Activated CD4-positive, alpha-beta T cell treated with anti-CD3 and anti-CD28 coated beads, Interleukin-10, Interleukin-2, amounts not matched to agents 100 ng/mL and 50 ng/mL, durations not matched to agents 16 hours and 8 hours (primary cell): ENCODE measurements around the gene CFAP119.
"Not testable (repeated sequence)": the region's sequence is repeated elsewhere in the genome, so short reads cannot be mapped to it uniquely, and the experiment has no call there.

ENCODE experiments used
- DNase-seq: peaks from one replicate; pipeline ENCODE4 v3.0.0-alpha.2; 2020

CFAP119 gene

DNA sequence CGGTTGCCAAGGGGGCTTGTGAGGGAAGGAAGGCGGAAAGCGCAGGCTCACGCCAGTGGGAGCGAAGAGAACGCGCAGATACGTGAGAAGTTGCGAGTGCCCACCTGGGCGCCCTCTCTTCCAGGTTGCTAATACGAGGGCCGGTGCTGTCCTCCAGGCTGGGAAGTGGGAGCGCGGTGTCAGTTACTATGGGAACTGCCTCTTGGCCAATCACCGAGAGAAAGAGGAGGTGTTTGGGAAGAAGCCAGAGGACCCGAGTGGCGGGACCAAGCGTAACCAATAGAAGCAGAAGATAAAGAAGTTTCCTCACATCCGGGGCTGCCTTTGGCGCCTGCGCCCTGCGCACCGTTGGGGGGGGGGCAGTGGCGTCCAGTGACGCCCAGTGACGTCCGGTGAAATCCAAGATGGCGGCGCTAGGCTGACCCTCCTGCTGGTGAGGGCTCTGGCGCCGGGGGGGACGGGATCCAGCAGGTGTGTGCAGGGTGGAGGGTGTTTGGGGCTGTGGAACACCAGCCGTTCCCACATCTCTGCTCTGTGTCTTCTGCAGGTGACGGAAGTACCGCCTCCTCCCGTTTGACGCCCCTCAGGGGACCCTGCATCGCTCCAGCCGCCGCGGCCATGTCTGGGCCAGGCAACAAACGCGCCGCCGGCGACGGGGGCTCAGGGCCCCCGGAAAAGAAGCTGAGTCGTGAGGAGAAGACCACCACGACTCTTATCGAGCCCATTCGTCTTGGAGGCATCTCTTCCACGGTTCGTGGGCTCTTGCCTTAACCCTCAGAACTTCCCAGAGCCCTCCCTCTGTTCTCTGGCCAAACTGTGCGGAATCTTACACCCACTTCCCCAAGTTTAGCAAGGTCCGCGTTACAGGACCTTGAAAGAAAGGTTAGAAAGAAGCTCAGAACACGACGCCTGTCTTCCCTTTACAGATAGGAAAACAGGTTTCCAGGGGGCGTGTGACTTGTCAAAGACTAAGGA is at the start of gene CFAP119, which contains the start of gene RNF40:
Gene CFAP119 (minus strand): TSS at position 135 of the 975 bp plus-strand sequence. CDS start 314 bp downstream, outside the sequence.
Gene RNF40 (plus strand): TSS at position 395 of the 975 bp plus-strand sequence. CDS start 224 bp downstream, at position 619.
- peak; percentile 98 for DNase-seq

DNA sequence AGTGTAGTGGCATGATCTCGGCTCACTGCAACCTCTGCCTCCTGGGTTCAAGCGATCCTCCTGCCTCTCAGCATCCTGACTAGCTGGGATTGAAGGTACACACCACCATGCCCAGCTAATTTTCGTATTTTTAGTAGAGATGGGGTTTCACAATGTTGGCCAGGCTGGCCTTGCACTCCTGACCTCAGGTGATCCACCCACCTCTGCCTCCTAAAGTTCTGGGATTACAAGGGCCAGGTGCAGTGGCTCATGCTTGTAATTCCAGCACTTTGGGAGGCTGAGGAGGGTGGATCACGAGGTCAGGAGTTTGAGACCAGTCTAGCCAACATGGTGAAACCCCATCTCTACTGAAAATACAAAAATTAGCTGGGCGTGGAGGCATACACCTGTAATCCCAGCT is 47.8 kb upstream of the CFAP119 start:
- DNase-seq: not testable (repeated sequence)

DNA sequence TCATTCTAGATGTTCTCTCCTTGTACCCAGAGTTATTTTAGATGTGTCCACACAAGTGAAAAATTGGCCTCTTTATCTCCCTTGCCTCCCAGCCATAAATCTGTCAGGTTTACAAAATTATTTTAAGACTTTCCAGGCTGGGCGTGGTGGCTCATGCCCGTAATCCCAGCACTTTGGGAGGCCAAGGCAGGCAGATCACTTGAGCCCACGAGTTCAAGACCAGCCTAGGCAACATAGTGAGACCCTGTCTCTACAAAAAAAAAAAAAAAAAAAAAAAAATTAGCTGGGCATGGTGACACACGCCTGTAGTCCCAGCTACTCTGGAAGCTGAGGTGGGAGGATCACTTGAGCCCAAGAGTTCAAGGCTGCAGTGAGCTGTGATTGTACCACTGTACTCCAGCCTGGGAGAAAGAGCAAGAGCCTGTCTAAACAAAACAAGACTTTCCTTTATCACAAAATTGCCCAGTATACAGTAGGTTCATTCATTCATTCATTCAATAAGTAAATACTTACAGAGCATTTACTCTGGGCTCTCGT is 47.1 kb upstream of the CFAP119 start:
- DNase-seq: not testable (repeated sequence)

DNA sequence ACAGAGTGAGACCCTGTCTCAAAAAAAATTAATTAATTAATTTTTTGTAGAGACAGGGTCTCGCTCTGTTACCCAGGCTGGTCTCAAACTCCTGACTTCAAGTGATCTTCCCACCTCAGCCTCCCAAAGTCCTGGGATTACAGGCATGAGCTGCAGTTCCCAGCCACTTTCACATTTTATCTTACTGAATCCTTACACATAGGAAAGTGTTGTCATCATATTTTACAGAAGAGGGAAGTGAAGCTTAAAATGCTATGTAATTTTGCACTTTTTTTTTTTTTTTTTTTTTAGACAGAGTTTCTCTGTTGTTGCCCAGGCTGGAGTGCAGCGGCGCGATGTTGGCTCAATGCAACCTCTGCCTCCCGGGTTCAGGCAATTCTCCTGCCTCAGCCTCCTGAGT is 46.3 kb upstream of the CFAP119 start:
- no peak for DNase-seq

DNA sequence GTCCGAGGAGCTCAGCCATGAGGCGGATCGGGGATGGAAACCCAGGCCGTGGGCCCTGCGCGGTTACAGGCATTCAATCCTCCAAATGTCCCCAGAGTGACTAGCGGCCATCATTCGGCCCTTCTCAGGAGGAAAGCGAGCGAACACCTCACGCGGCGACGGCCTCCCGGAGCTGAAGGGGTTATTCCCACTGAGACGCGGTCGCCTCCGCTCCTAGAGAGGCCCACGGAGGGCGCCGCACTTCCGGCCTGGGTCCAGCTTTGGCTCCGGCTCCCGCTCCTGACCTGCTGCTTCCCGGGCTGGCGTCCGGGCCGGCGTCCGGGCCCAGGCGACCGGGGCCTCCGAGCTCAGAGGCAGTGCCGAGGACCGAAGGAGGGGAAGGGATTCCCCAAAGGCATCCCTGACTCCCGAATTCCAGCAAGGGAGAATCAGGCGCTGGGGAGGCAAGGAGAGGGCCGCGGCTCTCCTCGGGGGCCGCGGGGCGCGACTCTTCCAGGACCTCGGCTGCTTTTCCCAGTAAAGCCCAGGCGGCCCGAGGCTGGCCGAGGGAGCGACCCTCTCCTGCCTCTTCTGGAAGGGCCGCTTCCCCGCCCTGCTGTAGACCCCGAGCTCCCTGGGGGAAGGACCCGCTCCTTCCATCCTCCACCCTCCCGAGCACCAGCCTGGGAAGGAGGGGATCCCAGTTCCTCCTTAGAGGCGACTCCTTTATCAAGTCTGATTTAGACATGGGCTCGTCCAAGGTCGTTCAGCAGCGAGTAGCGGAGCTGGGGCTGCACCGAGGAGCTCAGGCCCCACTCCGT is 43.7 kb upstream of the CFAP119 start:
- no peak for DNase-seq

DNA sequence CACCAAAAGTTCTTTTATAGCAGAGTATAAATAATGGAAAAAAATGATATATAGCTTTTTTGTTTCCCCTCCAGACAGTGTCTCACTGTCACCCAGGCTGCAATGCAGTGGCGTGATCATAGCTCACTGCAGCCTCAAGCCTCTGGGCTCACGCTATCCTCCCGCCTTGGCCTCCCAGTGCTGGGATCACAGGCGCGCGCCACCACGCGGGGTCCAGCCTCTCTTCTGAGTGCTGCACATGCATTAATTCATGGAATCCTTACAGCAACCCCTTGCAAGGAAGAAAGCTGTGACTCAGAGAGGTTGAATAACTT is 43.2 kb upstream of the CFAP119 start:
- DNase-seq: no peak

DNA sequence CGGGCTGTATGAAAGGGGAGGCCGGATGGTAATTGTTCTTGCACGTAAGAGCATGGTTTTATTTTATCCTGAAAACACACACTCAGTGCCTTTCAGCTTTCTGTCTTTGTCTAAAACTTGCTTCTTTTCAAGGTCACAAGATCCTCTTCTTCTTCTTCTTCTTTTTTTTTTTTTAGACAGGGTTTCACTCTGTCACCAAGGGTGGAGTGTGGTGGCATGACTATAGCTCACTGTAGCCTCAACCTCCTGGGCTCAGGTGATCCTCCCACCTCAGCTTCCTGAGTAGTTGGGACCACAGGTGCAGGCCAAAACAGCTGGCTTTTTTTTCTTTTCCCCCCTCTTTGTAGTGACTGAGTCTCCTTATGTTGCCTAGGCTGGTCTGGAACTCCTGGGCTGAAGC is 41.1 kb upstream of the CFAP119 start:
- no peak for DNase-seq

DNA sequence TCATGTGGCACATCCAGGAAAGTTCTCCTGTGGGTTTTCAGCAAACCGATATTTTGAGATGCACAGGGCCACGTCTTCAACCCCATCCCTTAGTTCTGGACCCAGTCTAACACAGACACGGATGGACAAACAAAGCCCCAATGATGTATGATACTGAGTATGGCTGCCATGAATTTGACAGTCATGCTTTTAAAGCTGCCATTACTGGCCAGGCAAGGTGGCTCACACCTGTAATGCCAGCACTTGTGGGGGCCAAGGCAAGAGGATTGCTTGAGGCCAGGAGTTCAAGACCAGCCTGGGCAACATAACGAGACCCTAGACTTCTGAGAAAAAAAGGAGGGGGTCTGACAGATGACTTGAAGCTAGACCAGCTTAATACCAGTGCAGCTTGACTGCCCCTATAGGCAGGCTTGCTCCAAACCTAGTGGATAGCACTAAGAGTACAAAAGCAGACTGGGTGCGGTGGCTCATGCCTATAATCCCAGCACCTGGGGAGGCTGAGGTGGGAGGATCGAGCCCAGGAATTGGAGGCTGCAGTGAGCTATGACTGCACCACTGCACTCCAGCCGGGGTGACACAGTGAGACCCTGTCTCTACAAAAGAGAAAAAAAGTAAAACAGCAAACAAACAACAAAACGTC is 35.9 kb upstream of the CFAP119 start:
- no peak for DNase-seq

DNA sequence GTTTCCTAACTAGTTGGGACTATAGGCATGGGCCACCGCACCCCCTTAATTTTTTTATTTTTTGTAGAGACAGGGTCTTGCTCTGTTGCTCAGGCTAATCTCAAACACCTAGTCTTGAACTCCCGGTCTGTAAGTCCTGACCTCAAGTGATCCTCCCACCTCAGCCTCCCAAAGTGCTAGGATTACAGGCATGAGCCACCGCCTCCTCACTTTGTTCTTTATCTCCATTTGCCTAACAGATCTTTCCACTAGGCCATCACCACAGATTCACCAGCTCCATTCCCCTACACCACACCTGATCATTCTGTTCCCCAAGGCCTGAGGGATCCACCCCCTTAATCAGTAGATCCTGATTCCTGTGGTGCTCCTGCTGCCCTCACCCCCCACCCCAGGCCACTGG is 32.8 kb upstream of the CFAP119 start:
- no peak for DNase-seq

DNA sequence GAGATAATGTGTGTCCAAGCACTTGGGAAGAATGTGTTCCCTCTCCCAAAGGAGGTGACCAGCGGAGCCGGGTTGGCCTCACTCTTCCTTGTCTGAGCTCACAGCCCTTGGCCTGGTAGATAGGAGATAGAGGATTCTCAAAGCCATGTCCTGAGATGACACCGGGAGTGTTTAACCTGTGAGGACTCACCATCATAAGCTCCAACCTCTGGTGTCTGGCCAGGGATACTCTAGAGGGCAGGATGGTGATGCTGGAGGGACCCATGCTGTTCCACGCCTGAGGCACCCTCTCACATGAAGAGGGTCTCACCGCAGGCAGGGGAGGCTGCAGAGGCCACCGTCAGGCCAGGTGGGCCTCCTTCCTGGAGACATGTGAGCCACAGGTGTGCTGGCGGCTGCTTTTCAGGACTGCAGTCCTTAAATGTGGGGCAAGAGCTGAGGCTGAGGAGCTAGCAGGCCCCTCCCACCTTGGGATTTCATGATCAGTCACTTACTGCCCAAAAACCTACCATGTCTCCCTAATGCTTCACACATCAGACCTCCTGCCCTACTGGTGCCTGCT is 31.7 kb upstream of the CFAP119 start:
- no peak for DNase-seq

DNA sequence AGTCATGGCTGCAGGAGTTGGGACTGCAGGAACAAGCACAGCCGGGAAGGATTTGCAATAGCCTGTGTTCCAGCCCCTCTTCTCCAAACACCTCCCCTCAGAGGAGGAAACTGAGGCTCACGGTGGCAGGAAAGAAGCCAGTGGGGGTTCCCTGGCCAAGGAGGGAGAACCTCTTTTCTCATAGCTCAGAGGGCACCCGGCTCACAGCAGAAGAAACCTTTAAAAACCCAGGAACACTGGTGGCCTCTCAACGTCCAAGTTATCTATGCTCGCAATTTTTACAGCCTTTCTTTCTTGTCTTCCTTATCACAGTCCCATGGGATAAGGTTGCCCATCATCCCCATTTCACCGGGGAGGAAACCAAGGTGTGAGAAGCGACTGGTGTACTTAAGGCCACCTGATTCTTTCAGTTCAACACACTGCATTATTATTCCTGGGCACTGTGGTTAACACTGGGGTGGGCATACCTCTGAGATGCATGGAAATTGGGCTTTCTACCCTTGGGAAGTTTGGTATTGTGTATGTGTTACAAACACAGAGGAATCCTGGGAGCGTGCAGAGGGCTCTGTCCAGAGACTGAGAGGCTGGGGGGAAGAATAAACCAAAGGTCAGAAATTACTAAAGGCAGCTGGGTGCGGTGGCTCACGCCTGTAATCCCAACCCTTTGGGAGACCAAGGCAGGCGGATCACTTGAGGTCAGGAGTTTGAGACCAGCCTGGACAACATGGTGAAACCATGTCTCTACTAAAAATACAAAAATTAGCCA is 25.9 kb upstream of the CFAP119 start:
- no peak for DNase-seq

GRCh38 chr16:30786936-30787612 is 25.2 kb upstream of the CFAP119 start, which contains the start of gene ZNF629:
TSS of gene ZNF629 (minus strand) at chr16:30787205. CDS start at chr16:30784482, 2,723 bp downstream.
- no peak for DNase-seq

DNA sequence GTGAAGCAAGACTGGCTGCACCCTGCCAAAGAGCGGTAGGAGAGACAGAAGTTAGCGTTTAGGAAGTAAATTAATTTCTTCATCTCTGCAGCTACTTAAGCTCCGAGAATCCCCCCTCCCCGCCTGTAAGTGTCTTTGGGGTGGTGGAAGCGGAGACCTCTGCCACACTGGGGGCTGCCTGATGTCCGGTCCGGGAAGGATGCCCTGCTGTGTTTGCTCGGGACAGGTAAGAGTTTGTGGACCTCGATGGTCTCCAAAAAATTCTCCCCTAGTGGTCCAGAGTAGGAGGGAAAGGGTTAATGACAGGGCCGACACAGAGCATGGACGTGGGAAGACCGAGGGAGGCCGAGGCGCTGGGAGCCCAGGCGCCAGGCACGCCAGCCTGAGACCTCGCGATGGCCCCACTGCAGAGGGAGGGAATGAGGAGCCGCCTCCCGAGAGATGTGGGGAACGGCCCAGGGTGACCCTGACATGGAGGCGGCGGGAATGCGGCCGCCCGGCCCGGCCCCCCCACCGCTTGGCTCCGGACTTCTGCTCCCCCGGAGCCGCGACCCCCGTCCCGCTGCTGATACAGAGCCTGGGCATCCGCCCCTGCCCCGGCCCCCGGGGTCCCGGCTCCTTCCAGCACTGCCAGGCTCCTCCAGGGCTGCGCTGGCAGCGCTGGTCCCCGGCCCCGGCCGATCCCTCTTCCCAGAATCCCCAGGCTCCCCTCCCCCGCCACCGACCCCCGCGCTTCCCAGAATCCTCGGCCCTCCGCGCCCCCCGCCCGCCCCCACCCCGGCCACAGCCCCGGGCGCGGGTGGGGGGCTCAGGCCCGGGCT is 24.5 kb upstream of the CFAP119 start:
- no peak for DNase-seq

GRCh38 chr16:30785126-30786106 is 23.6 kb upstream of the CFAP119 start:
- no peak for DNase-seq

GRCh38 chr16:30784215-30784614 is 22.4 kb upstream of the CFAP119 start:
- DNase-seq: no peak

GRCh38 chr16:30783280-30784109 is 21.6 kb upstream of the CFAP119 start:
- DNase-seq: no peak

GRCh38 chr16:30782486-30783279 is 20.8 kb upstream of the CFAP119 start:
- DNase-seq: no peak
